C4-2B (cell line): Measurements from ENCODE around the gene INSYN2B.

ENCODE experiments used
- H3K27ac ChIP-seq: fragments of 450-650 bp; 2 replicates; pipeline ENCODE4 v1.5.1; 2017
- CTCF ChIP-seq: fragments of 450-650 bp; conservative IDR thresholded peaks from 2 replicates; pipeline ENCODE4 v1.5.1; 2017; ENCODE audit warnings: mild to moderate bottlenecking
- ZFX ChIP-seq: fragments of 450-650 bp; IDR thresholded peaks from 2 replicates; pipeline ENCODE4 v1.6.1; 2017

The INSYN2B gene

GRCh38 chr5:169909945-169910344, 70.3 kb downstream of the INSYN2B start:
- no peak for TF ChIP-seq CTCF
- no peak for TF ChIP-seq ZFX
- no peak overlapping the region for H3K27ac ChIP-seq

GRCh38 chr5:169908864-169909263, 71.4 kb downstream of the INSYN2B start:
- no peak overlapping the region for H3K27ac ChIP-seq
- TF ChIP-seq ZFX (no peak), CTCF (no peak)

DNA sequence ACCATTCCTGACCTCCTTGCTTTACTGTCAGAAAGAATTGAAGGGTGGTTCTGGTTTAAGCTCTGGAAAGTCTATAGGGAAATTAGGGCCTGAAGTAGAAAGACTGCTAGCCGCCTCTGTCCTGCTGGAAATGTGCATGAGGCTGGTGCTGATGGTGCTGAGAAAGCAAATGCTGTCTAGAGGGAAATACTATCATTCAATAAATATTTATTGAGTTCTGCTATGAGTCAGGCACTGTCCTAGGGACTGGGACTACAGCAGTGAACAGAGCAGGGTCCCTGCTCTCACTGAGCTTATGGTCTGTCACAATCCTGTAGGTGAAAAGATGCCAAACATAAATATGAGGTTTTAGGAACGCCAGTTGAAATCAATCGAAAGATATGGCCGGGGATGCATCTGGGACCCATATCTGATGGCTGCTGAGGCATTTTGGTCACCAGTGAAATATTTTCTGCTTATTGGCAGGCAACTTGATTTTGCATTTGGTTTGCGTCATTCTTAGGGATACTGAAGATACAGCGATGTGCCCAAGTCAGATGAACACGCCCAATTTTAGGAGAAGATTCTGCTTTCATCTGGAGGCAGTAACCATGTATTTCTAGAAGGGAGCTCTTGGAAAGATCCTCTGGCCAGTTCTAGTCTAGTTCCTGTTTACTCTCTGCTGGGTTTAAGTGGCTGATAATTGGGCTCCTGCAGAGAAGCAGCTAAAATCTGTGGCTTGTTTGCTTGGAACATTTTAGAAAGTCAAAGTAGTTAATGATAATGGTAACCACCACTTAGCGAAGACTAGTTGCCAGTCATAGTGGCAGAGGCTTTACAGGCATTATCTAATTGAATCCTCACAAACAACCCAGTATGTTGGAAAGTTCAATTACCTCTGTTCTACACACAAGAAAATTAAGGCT, 73.3 kb downstream of the INSYN2B start:
- no peak overlapping the region for H3K27ac ChIP-seq
- TF ChIP-seq ZFX = no peak
- no peak for TF ChIP-seq CTCF

- TF ChIP-seq ZFX (no peak), CTCF (no peak)
- H3K27ac ChIP-seq = no peak overlapping the region
Observed at GRCh38 chr5:169905017-169905416, 75.3 kb downstream of the INSYN2B start.

DNA sequence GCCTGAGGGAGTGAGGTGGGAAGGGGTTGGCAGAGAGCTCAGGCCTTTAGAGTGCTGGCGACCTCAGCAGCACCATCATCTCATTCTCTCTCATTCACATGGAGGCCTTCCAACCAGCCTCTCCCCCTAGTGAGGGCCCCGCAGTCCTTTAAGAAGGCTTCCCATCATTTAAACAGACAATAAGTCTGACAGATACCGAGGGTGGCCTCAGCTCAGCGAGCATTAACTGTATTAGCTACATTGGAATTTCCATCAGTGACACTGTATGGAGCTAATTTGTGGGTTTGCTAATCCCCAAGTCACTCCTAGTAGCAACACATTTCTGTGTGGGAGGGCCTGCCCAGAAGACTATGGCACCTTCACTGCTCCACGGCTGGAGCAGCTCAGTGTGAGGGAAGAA, 75.8 kb downstream of the INSYN2B start:
- H3K27ac ChIP-seq = no peak overlapping the region
- TF ChIP-seq ZFX = no peak
- TF ChIP-seq CTCF = no peak

- TF ChIP-seq ZFX = no peak
- no peak for TF ChIP-seq CTCF
- H3K27ac ChIP-seq = no peak overlapping the region
Observed at GRCh38 chr5:169904059-169904458, 76.2 kb downstream of the INSYN2B start.

GRCh38 chr5:169901896-169902295, 78.4 kb downstream of the INSYN2B start:
- TF ChIP-seq ZFX (no peak), CTCF (no peak)

More at GRCh38 chr5:169901896-169902295, 78.4 kb downstream of the INSYN2B start:
- H3K27ac ChIP-seq = no peak overlapping the region
